T-cell (primary cell): ENCODE results near the gene NPDC1. TPM values are rescaled to one million over a fixed set of nuclear protein-coding genes. Genes with fewer than 3 reads are reported as not detected.

Experiments
- ATAC-seq, 4 experiments: fragments of 200-7000 bp in 3 of 4; fragments of 150-1000 bp in 1 of 4; cut with Tn5 transposase; replicated peaks in 1 of 4; 1 replicate in 3 of 4; 2 replicates in 1 of 4; pipeline ENCODE4 v1.10.0; 2021; ENCODE audit warnings: moderate library complexity in 3 of 4, mild to moderate bottlenecking in 2 of 4, moderate number of reproducible peaks in 1 of 4
- CTCF ChIA-PET, 2 donors: fragments of 300-600 bp; sonication (Branson Sonifier 250); formaldehyde crosslinking; loops; one replicate each; lab custom pipeline; 2022; ENCODE audit warnings: antibody characterized with exemption in 2 of 2; lab: Charles Lee
- POLR2A ChIA-PET, 2 donors: fragments of 300-600 bp; sonication (Branson Sonifier 250); formaldehyde crosslinking; loops; one replicate each; lab custom pipeline; 2022; ENCODE audit warnings: antibody characterized with exemption in 2 of 2; lab: Charles Lee
- DNase-seq, 35 experiments: peaks; one replicate each; pipeline versions ENCODE4 v3.0.0 to v3.0.0-alpha.2; 2013 to 2023
- H3K27ac ChIP-seq: one replicate; pipeline ENCODE4 v1.5.1; 2013; ENCODE audit warnings: low read length
- H3K27me3 ChIP-seq, 2 experiments: replicated peaks in 1 of 2; 1 replicate in 1 of 2; 2 replicates in 1 of 2; pipeline versions ENCODE4 v1.6.1 to v1.7.0; 2013; ENCODE audit warnings: low read length in 1 of 2, mixed read lengths in 1 of 2; ENCODE audit not compliant: control insufficient read depth in 2 of 2, insufficient read depth in 2 of 2; ENCODE audit errors: extremely low read depth in 1 of 2
- H3K36me3 ChIP-seq, 2 donors: 1 replicate in 1 of 2; 2 replicates in 1 of 2; pipeline versions ENCODE4 v1.6.1 to v1.7.0; 2013; ENCODE audit warnings: low read length in 1 of 2; ENCODE audit not compliant: control insufficient read depth in 2 of 2, insufficient read depth in 1 of 2; ENCODE audit errors: extremely low read depth in 1 of 2
- H3K4me1 ChIP-seq, 2 experiments: 1 replicate in 1 of 2; 2 replicates in 1 of 2; pipeline versions ENCODE4 v1.6.1 to v1.7.0; 2013; ENCODE audit warnings: low read length in 2 of 2, mixed read lengths in 1 of 2; ENCODE audit not compliant: insufficient read depth in 2 of 2, control insufficient read depth in 1 of 2; ENCODE audit errors: extremely low read depth in 1 of 2
- H3K4me3 ChIP-seq, 2 donors: 1 replicate in 1 of 2; 2 replicates in 1 of 2; pipeline versions ENCODE4 v1.5.1 to v1.7.0; 2013; ENCODE audit warnings: mild to moderate bottlenecking in 2 of 2, low read length in 1 of 2, moderate library complexity in 1 of 2; ENCODE audit not compliant: control insufficient read depth in 1 of 2; ENCODE audit errors: extremely low read depth in 1 of 2
- H3K9me3 ChIP-seq: 2 replicates; pipeline ENCODE4 v1.7.0; 2013
- H3K27ac Mint-ChIP-seq, 2 donors: one replicate each; pipeline ENCODE4 v1.8.0; 2020 to 2021; ENCODE audit warnings: mild to moderate bottlenecking in 2 of 2, mixed read lengths in 2 of 2
- H3K27me3 Mint-ChIP-seq, 2 donors: one replicate each; pipeline ENCODE4 v1.8.0; 2021 to 2022; ENCODE audit warnings: mixed read lengths in 2 of 2
- H3K36me3 Mint-ChIP-seq: one replicate; pipeline ENCODE4 v1.8.0; 2021; ENCODE audit warnings: mixed read lengths
- H3K4me1 Mint-ChIP-seq, 3 donors: one replicate each; pipeline ENCODE4 v1.8.0; 2020 to 2022; ENCODE audit warnings: mixed read lengths in 3 of 3, mild to moderate bottlenecking in 1 of 3
- H3K4me3 Mint-ChIP-seq, 3 donors: one replicate each; pipeline ENCODE4 v1.8.0; 2020 to 2022; ENCODE audit warnings: mild to moderate bottlenecking in 3 of 3, mixed read lengths in 3 of 3, moderate library complexity in 3 of 3
- H3K9me3 Mint-ChIP-seq, 3 donors: one replicate each; pipeline ENCODE4 v1.8.0; 2020 to 2022; ENCODE audit warnings: mixed read lengths in 3 of 3
- WGBS: methylation state at CpG from one replicate; pipeline ENCODE4 v1.1.5; 2013; ENCODE audit warnings: missing lambda C conversion rate; ENCODE audit not compliant: insufficient coverage; 5-methylcytosine and 5-hydroxymethylcytosine counted together
- total RNA-seq, 35 experiments: library from RNA in 6 of 35; stranded (reverse) in 6 of 35; fragments of 120-200 nt in 1 of 35; gene quantifications; one replicate each; pipeline versions ENCODE4 v1.2.1 to v1.2.4 and lab custom pipeline; 2013 to 2026

NPDC1 gene
- total RNA-seq, 5 donors from 2014 or later (not counting 1 experiment from before 2014, with no cell fraction given): 32.4 to 76.7 (median 57.0) TPM

DNA sequence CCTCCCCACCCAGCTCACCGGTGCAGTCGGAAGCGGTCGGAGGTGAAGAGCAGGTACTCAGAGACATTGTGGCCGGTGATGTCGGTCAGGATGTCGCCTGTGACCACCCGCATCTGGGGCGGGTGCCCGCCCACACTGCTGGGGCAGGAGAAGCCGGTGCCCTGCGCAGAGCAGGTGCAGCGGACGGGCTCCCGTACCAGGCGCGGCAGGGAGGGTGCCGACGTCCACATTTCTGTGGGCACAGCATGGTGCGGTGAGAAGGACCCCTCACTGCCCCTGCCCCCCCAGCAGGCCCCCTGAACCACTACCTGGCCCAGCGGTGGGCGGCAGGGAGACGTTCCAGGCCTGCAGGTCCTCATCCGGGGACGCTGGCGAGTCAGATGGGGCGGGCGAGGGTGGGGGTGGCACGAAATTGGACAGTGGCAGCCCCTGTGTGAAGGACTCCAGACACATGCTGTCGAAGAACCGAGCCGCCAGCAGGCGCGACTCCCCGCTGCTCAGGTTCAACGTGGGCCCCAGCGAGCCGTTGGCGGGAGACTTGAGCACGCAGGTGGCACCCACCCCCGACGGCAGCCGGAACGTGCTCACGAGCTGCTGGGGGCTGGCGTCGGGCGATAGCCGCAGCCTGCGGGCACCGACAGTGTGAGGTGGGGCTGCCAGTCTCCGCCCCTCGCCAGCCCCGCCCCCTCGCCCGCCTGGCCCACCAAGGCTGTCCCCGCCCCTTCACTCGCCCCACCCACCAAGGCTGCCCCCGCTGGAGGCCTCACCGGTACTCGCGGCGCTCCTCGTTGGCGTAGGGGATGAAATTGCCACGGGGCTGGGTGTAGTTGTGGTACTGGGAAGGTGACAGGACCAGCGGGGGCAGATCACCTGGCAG is 33.0 kb downstream of the NPDC1 start:
- no peaks in the 10 kb centered on the region for H3K9me3 Mint-ChIP-seq
- ATAC-seq: no peak
- H3K9me3 ChIP-seq: no peaks in the 10 kb centered on the region
- WGBS: 96% methylated on average over 44 of the region's 67 CpGs
- no peak overlapping the region for H3K27ac Mint-ChIP-seq
- no peak for DNase-seq
- no peaks in the 10 kb centered on the region for H3K27me3 ChIP-seq
- POLR2A ChIA-PET: no interaction called here
- CTCF ChIA-PET: no interaction called here
- H3K36me3 Mint-ChIP-seq: peaks cover 14% of the 10 kb centered on the region
- no peaks in the 10 kb centered on the region for H3K4me1 Mint-ChIP-seq
- no peak overlapping the region for H3K27ac ChIP-seq
- H3K36me3 ChIP-seq: peaks cover 6 to 52% of the 10 kb centered on the region in 2 donors
- H3K4me3 Mint-ChIP-seq: no peak overlapping the region
- no peaks in the 10 kb centered on the region for H3K27me3 Mint-ChIP-seq
- peaks cover 0 to 4% of the 10 kb centered on the region in 2 experiments for H3K4me1 ChIP-seq
- H3K4me3 ChIP-seq: no peak overlapping the region

DNA sequence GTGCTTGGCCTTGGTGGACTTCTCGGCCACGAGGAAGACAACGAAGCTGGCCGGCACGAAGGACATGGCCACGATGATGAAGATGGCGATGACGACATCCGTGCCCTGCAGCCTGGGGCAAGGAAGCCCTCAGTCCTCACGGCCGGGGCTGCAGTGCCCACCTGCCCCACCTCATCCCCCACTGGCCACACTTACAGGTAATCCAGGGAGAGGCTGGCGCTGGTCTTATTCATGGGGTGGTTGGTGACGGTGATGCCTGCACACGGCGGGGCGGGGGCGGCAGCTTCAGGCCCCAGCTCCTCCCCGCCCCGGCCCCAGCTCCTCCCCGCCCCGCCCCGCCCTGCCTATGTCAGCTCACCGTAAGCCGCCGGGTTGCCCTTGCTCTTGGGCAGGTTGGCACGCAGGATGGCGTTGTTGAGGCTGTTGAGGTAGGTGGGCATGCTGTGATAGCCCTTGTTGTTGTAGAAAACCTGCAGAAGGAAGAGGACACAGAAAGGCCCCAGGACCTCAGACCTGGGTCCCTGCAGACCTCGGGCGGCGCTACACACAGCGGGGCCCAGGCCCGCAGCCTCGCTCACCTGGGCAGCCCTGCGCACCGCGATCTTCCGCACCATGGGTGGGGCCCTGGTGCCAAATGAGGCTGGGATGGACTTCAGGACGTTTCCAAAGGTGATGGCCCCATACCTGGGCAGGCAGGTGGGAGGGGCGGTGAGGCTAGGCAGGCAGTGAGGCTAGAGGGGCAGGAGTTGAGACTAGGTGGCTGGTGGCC is 33.9 kb downstream of the NPDC1 start:
- 93% methylated on average over 24 of the region's 39 CpGs for WGBS
- Mint-ChIP-seq H3K4me1 (no peaks in the 10 kb centered on the region), H3K27ac (no peak overlapping the region), H3K4me3 (no peak overlapping the region), H3K27me3 (no peaks in the 10 kb centered on the region), H3K9me3 (no peaks in the 10 kb centered on the region), H3K36me3 (peaks cover 14% of the 10 kb centered on the region)
- Histone ChIP-seq H3K9me3 (no peaks in the 10 kb centered on the region), H3K4me3 (no peak overlapping the region), H3K36me3 (peaks cover 2 to 48% of the 10 kb centered on the region in 2 donors), H3K4me1 (peaks cover 0 to 4% of the 10 kb centered on the region in 2 experiments), H3K27me3 (no peaks in the 10 kb centered on the region), H3K27ac (no peak overlapping the region)
- DNase-seq: no peak
- no peak for ATAC-seq
- CTCF ChIA-PET: interaction anchor here (0.5 to 0.6 kb wide), 2 partner anchors 13 to 34 kb away, joined by 3 to 5 read pairs; no protein-coding TSS in a partner anchor
- POLR2A ChIA-PET: interaction anchor here in 1 of 2 donors (0.5 kb wide), 1 partner anchor 554 kb away, joined by 7 read pairs; no protein-coding TSS in a partner anchor

DNA sequence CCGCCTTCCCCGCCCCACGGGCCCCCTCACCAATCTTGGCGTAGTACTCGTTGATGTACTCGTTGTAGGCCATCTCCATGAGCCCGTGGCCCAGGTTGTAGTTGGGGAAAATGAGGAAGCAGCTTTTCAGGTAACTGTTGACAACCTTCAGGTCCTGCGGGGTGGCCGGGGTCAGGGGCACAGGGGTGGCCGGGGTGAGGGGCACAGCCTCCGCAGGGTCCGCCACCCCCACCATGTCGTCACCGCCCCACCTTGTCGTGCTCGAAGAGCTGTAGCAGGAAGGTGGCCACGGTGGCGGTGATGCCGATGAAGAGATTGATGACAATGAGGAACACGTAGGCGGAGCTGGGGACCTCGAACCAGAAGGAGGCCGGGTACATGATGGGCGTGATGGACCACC is 34.8 kb downstream of the NPDC1 start:
- Mint-ChIP-seq H3K4me3 (no peak overlapping the region), H3K27ac (no peak overlapping the region), H3K9me3 (no peaks in the 10 kb centered on the region), H3K27me3 (no peaks in the 10 kb centered on the region), H3K36me3 (peaks cover 10% of the 10 kb centered on the region), H3K4me1 (peaks cover 0 to under 1% (median 0%) of the 10 kb centered on the region in 3 donors)
- DNase-seq (no peak), ATAC-seq (no peak)
- CTCF ChIA-PET: interaction anchor here (0.5 to 0.6 kb wide), 2 partner anchors 14 to 33 kb away, joined by 3 to 5 read pairs; no protein-coding TSS in a partner anchor
- H3K4me1 ChIP-seq: peaks cover 0 to 12% of the 10 kb centered on the region in 2 experiments
- POLR2A ChIA-PET: no interaction called here
- H3K27ac ChIP-seq: no peak overlapping the region
- 94% methylated on average over 20 of the region's 24 CpGs for WGBS
- H3K4me3 ChIP-seq: no peak overlapping the region
- H3K36me3 ChIP-seq: peaks cover 0 to 40% of the 10 kb centered on the region in 2 donors
- H3K27me3 ChIP-seq: no peaks in the 10 kb centered on the region
- H3K9me3 ChIP-seq: no peaks in the 10 kb centered on the region

DNA sequence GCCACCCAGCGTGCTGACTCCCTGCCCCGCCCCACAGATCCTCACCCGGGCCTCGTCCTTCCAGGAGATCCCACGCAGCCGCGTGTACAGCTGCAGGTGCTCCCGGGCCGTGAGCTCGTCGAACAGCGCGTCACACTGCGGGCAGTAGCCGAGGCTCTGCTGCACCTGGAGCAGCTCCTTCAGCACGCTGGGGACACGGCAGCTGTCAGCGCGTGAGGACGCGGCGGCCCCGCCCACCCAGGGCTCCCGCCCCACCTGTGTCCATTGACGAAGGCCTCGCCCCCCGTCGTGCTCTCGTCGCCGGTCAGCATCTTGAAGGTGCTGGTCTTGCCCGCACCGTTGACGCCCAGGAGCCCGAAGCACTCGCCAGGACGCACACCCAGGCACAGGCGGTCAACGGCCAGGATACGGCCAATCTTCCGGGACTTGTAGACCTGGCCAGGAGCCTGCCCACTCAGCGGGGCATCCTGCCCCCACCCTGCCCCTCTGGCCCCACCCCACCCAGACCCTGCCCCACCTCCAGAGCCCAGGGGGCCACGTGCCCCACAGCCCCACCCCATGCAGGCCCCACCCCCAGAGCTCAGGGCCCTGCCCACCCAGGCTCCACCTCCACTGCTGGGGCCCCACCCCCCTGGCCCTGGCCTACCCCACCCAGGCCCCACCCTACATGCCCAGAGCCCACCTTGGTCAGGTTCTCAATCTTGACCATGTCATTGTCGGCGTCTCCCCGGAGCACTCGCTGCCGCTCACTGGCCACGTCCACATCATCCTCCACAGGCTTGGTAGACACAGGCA is 35.8 kb downstream of the NPDC1 start:
- Histone ChIP-seq H3K4me1 (peaks cover 0 to 15% of the 10 kb centered on the region in 2 experiments), H3K9me3 (no peaks in the 10 kb centered on the region), H3K36me3 (peaks cover 0 to 31% of the 10 kb centered on the region in 2 donors), H3K27me3 (no peaks in the 10 kb centered on the region), H3K4me3 (no peak overlapping the region), H3K27ac (no peak overlapping the region)
- H3K27ac Mint-ChIP-seq: no peak overlapping the region
- H3K36me3 Mint-ChIP-seq: peaks cover 6% of the 10 kb centered on the region
- H3K27me3 Mint-ChIP-seq: no peaks in the 10 kb centered on the region
- ATAC-seq (no peak), DNase-seq (no peak)
- H3K4me3 Mint-ChIP-seq: no peak overlapping the region
- POLR2A ChIA-PET: interaction anchor here in 1 of 2 donors (0.5 kb wide), 1 partner anchor 44 kb away, joined by 3 read pairs; no protein-coding TSS in a partner anchor
- 95% methylated on average over 41 of the region's 49 CpGs for WGBS
- H3K4me1 Mint-ChIP-seq: peaks cover 0 to 3% (median 0%) of the 10 kb centered on the region in 3 donors
- H3K9me3 Mint-ChIP-seq: no peaks in the 10 kb centered on the region
- CTCF ChIA-PET: no interaction called here

DNA sequence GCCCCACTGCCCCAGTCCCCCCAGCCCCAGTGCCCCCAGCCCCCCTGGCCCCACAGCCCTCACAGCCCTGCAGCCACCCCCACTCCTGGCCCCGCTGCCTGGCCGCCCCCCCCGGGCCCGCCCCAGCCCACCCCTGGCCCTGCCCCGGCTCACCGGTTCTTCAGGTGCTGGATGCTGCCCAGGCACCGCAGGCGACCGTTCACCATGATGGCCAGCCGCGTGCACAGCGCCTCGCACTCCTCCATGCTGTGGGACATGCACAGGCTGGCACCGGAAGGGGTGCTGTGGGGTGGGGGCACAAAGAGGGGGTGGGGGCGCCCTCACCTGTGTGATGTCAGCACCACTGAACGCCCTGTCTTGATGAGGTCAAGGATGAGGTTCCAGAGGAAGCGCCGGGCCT is 36.8 kb downstream of the NPDC1 start:
- no peak for DNase-seq
- no peaks in the 10 kb centered on the region for H3K9me3 ChIP-seq
- no peak overlapping the region for H3K27ac Mint-ChIP-seq
- no peak overlapping the region for H3K4me3 Mint-ChIP-seq
- peaks cover 0 to 6% (median 6%) of the 10 kb centered on the region in 3 donors for H3K4me1 Mint-ChIP-seq
- no peaks in the 10 kb centered on the region for H3K27me3 Mint-ChIP-seq
- H3K27me3 ChIP-seq: no peaks in the 10 kb centered on the region
- peaks cover 0 to 17% of the 10 kb centered on the region in 2 experiments for H3K4me1 ChIP-seq
- ChIA-PET CTCF (no interaction called here), POLR2A (no interaction called here)
- 90% methylated on average over 11 of the region's 18 CpGs for WGBS
- no peak overlapping the region for H3K4me3 ChIP-seq
- no peak for ATAC-seq
- no peak overlapping the region for H3K27ac ChIP-seq
- peaks cover 0 to 22% of the 10 kb centered on the region in 2 donors for H3K36me3 ChIP-seq
- peaks cover 6% of the 10 kb centered on the region for H3K36me3 Mint-ChIP-seq
- no peaks in the 10 kb centered on the region for H3K9me3 Mint-ChIP-seq
